ENCODE measurements around the gene CASZ1.

CASZ1 gene

DNA sequence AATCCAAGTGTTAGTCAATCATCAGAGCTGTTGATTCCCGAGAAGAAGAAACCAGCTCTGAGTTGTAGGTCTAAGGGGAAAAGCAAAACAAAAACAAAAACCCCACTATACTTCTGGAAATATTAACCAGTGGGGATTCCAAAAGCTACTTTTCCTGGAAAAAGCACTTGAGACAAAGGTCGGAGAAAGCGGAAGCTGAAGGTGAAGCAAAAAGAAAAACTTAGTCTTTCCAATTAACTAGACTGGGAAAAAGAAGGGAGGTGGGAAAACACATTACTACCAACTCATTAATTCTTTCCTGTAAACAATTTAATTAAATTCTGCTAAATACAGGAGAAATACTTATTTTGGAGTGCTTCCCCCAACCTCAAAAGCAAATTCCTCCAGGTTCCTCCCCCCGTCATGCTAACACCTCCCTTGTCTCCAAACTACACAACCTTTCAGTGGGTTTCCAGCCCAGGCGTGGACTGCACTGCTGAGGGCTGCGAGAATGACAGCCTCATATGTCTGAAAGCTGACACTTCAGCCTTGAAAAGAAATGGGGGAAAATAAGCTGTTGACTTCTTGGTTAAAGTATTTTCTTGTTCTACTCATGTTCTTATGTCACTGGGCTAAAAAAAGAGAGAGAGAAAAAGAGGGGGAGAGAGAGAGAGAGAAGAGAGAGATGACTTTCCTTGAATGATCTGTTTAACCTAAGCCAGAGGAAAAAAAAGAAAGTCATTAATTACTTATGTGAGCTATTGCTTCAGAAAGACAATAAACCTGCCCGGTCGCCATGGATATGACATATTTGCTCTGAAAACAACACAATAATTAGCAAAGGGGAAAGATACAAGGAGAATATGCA lies 5.1 kb downstream of the CASZ1 start:
- no peak for DNase-seq

DNA sequence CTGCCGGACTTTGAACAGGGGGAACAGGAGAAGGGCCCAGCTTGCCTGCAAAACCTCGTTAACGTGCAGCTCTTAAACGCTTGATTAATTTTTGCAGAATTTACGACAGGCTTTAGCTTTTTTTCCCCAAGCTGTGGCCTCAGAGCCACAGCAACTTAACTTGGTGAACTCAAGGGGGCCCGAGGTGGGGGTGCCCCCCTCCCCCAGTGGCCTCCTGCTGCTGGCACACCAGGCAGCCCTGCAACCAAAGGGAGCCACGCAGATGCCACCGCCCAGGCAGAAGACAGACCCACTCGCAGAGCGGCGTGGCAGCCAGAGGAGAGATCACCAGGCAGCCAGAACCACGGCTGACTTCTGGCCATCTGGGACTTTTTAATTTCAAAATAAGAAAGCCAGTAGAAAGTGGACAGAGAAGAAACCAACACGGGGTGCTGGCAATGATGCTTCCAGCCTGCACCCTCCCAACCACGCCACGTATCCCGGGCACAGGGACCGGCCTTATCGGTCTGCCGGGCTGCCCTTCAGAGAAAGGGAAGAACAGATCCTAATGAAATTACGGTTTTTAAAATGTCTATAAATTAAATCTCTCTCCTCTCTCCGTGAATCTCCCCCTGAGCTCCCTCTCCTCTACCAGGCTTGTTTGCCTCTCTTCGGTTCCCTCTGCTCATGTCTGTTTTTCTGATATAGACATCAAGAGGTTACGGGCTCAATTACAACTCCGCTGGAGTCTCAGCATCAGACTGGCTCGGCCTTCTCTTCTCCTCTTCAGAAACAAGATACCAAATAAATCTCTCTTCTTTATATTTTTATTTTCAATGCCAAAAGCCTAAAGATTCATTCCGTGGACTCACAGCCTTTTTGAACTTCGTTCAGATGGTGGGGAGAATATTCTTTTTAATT lies 6.4 kb downstream of the CASZ1 start:
- no peak for DNase-seq

DNA sequence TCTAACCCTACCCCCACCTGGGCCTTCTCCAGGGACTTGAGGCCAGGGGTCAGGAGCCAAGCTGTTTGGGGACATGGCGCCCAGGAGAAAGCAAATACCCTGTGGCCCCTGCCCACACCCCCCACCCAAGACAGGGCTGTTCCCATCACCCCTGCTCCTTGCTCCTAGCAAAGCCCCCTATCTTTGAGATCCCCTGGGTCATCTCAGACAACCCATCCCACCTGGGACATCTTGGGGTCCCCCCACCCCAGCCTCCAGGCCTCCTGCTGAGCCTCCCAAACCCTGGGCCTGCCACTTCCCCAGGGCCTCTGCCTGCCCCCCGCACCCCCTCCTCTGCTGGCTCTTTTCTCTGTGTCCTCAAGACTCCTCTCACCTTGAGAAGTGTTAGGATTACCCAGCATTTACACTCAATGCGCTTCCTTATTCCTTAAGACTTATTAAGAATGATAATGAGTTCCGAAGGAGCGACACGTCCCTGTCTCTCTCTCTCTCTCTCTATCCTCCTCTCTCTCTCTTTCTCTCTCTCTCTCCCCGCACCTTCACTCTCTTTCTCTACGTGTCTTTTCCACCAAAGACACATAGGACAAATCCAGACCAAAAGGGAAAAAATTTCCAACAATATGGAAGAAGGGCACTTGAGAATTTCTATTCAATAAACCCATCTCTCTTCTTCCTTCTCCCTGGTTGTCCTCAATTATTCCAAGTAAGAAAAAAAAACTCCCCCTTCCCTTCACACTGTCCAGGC lies 7.2 kb downstream of the CASZ1 start:
- DNase-seq, result no peak

DNA sequence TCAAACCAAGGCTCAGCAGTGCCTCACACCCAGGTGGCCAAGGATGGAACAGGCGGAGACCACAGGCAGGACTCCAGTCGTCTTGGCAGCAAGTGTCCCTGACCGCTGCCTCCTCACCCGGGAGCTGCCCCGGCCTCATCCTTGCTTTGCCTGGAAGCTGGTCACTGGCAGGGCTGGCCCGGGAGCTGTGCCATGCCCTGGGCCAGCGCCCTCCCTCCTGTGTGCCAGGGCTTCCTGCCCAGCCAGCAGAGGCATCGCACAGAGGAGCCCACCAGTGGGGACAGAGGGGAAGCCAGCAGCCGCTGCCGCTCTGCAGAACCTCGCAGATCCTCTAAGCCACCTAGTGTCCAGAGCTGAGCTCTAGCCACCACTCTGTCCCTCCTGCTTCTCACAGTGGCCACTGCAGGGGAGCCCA lies 7.8 kb downstream of the CASZ1 start:
- no peak for DNase-seq

DNA sequence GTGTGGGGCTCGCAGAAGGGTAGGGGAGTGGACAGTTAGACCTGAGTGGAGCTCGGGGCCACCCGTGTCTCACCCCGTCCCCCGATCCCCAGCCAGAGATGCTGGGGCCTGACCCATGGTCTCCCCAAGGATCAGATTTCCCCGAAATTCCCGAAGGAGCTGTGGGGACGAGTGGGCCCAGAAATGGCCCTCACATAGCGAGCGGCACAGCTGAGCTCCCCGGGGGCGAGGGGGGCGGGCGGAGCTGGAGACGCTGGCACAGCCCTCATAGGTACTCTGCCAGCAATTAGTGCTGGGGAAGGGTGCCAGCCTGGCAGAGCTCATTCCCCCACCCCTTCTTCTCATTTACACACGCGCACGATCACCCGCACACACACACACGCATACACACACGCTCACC lies 9.2 kb downstream of the CASZ1 start:
- no peak for DNase-seq

DNA sequence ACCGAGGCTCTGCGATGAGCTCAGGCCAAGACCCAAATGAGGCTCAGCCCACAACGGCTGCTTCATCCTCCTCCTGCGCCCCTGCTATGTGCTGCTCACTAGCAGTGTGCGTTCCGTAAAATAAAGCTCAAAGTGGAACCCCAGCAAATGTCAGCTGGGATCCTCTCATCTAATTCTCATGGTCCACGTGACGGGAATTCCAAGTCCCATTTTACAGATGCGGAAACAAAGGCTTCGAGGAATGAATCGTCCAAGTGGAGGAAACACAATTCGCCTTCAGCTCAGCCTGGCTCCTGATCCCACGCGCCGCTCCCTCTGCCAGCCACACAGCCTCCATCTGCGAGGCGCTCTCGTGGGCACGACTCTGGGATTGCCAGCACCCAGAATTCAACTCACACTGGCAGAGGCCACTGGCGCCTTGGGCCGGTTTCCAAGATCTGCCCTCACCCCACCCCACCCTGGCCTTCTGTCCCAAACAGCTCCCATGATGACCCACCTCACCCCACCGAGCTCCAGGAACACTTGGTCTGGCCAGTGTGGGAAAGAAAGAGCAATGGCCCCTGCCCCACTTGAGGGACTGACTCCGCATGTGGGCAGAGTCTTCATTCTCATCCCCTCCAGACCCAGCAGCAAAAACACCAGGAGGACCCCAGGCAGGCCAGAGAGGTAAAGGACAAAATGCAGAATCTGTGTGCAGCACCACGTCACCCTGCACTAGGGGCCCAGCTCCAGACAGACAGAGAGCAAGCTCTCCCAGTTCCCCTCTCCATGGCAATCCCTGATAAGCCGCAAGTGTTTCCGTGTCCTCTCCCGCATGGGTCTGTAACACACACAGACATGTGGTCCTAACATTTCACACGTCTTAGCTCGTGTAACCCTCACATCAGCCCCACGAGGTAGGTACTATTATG lies 10.5 kb downstream of the CASZ1 start:
- no peak for DNase-seq

DNA sequence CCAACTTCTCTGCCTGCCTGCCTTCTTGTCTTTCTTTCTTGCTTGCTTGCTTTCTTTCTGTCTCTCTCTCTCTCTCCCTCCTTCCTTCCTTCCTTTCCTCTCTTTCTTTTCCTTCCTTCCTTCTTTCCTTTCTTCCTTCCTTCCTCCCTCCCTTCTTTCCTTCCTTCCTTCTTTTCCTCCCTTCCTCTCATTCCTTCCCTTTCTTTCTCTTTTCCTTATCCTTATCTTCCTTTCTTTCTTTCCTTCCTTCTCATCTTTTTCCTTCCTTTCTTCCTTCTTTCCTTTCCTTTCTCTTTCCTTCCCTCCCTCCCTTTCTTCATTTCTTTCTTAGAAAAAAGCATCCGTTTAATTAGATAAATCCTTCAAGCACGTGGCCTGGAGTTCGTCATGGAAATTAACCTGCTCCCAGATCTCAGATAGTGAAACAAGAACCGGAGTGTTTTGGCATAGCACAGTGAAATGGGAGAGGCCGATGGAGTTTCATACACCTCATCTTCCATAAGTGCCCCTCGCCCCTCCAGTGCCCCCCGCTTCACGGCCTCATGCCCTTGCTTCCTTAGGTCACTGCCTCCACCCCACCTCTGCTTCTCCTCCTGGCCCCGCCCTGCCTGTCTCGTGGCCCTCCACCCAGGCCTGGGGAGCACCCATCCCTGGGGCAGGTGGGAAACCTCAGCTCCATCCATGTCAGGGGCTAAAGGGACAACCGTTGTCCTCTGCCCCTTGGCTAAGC lies 11.3 kb downstream of the CASZ1 start:
- no peak for DNase-seq

DNA sequence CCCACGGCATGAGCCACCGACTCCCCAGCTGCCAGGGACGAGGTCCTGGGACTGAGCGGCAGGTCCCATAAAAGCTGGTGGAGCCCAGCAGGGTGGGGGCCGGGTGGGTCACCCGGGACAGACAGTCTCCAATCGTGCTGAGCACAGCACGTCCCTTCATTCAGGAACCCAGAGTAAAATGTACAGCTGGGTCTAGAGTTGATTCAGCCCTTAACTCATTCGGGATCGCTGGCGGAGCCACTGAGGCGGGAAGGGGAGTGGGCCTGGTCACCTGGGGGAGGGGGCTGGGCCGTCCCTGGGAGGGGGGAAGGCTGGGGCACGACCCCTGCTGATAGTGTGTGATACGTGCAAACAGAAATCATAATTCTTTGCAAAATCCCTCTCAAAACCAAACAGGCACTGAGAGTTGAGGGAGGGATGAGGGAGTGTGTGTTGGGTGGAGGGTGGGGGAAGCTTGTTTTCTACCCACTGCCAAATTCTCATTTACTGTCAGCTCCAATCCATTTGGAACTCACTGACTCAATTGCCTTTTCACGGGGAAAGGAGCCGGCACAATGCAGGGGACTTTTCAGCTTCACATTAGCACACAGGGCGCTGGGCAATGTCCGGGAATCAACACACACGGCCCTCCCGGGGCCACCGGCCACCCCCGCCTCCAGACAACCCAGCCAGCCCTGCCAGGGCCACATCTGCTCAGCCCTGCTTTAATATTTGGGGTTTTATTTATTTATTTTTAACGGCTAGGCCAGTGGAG lies 13.8 kb downstream of the CASZ1 start:
- no peak for DNase-seq

DNA sequence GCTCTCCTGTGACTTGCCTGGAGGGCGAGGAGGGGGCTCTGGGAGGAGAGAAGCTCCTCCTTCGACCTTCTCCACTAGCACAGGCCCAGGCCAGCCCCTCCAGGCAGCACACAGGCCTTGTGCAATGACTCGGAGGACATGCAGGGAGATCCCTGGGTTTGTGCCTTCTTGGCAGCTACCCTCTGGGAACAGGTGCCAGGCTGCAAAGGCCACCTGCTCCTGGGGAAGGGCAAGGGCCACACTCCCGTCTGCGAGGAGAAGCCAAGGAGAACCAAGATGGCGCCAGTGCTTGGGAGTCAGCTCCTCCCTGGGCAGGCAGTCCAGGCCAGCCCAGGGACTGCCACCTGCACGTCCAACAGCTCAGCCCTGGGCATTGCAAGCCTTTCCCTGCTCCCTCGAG lies 15.3 kb downstream of the CASZ1 start:
- no peak for DNase-seq

DNA sequence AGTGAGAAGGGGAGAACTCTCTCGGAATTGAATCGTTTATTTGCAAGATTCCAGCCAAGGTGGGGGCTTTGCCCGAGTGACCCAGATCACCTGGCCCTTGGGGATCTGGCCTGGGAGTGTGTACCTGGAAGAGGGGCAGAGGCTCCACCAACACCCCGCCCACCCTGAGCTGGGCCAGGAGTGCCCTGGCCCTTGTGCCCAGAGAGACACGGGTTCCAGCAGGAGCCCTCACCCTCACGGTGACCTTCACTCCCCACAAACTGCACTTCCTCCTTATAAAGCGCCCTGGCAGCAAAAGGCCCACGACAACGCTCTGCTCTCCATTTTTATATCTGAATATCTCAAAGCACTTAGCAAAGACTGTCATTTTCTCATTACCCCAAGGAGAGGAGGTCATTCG lies 16.6 kb downstream of the CASZ1 start:
- no peak for DNase-seq

DNA sequence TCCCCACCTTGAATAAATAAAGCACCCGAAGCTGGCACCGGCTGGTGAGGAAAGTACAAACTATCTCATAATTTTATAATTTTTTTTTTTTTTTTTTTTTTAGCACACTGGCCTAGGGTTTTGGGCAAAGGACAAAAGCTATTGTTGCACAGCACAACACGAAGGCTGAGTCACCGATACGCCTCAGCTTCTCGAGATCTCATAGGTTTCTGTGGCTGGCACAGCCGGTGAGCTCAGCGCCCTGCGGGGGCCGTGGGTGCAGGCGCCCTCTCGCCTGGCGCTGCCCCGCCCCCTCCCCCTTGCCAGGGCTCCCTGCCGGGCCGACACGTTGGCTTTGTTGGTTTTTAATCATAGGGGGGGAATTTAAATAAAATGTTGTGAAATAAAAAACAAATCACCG lies 17.2 kb downstream of the CASZ1 start:
- DNase-seq, result no peak

DNA sequence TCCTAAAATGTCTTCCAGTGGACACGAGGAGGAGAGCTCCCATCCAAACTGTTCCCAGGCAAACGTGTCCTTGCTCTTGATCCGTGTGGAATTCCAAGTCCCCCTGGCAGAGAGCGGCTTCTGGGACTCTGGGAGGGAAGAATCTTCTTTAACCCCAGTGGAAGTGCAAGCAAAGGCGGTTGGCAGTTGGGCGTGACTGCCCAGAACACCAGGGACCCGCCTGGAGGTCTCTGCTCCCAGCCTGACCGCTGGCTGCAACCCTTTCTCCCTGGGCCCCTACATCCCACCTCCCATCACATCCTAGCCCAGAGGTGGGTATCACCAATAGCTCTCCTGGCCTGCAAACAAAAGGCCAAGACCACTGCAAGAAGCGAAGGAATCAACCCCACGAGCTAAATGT lies 17.8 kb downstream of the CASZ1 start:
- no peak for DNase-seq

DNA sequence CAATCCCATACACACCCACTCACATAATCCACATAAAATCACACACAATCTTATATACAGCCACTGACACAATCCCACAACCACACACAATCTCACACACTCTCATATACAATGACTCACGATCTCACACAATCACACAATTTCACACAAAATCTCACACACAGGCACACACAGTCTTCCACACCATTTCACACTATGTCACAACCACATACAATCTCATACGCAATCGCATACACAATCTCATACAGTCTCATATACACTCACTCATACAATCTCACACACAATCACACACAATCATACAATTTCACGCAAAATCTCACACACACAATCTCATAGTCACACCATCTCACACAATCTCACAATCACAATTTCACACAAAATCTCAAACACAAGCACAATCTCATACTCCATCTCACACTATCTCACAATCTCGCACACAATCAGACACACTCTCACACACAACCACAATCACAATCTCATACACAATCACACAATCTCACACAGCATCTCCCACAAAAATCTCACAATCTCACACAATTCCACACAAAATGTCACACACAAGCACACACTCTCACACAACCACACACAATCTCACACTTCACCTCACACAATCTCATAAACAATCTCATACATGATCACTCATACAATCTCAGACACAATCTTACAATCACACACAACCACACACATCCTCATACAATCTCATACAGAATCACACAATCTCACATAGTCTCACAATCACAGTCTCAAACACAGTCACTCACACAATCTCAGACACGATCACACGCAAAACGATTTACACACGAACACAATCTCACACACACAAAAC lies 18.5 kb downstream of the CASZ1 start:
- DNase-seq, result no peak

DNA sequence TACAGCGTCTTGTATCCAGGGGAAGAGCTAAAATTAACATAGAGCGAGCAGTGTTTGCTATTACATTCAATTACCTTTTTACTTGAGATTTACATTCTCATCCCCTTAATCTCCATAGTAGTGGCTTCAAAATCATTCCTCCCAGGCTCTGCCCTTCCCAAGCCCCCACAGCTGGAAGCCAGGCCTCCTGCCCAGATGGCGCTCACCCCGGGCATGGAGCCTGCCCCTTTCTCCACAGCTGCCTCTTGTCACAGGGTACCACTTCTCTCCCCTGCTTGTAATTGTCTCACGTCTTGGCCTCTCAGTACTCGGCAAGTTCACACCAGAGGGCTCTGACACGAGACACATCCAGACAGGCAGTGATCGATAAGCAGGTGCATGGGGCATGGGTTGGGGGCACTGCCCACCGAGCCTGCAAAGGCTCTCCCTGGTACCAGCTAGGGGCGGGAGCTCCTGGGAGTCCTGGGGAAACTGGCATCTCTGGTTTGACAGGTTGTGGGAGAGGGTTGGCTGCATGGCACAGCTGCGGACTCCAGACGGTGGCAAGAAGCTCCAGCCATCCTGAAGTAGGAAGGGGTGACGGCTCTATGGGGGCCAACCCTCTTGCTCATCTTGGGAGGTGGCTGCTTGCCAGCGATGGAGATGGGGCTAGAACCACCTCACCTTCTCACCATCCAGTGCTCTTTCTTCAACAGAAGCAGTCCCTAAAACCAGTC lies 20.1 kb downstream of the CASZ1 start:
- DNase-seq, result no peak

DNA sequence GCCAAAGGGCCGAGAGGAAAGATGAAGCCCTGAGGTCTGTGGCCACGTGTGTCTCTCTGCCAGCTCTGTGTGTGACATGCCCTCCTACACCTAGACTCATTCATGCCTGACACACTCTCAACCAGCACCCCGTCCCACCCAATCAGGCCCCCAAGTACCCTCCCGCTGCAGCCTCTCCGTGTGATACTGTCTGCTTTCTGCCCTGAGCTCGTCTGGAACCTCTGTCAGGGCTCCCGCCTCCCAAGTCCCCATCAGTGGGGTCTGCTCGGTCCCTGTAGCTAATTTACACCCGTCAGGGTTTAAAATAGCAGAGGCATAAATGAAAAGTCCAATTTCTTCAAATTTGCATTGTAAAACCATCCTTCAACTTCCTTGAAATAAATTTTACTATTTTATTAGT lies 20.7 kb downstream of the CASZ1 start:
- DNase-seq, result no peak

DNA sequence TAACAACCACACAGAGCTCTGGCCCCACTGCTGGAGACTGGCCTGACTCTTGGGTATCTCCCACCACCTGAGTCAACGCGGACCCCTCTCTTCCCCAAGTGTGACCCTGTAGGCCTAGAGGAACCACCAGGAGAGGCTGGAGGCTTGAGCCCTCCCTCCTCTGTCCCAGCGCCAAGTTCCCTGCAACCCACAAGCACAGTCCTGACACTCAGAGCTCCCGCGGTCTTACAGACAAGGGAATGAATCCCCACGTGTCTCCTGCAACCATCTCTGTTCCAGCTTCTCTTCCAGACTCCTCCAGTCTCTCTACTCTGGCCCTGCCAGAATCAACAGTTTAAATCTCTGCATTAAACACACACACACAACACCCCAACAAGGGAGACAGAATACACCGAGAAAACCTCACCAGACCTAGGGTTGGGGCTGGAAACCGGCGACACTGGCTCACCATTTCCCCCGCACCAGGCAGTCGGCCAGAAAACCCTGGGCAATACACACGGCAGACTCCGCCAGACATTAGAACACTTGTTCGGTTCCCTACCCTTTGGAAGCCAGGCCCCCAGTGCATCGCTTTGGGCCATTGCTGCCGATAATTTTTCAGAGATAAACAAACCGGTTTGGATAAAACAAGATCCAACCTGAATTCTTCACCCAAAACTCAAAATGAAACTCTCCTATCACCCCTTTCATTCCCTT lies 21.7 kb downstream of the CASZ1 start:
- DNase-seq, result no peak

DNA sequence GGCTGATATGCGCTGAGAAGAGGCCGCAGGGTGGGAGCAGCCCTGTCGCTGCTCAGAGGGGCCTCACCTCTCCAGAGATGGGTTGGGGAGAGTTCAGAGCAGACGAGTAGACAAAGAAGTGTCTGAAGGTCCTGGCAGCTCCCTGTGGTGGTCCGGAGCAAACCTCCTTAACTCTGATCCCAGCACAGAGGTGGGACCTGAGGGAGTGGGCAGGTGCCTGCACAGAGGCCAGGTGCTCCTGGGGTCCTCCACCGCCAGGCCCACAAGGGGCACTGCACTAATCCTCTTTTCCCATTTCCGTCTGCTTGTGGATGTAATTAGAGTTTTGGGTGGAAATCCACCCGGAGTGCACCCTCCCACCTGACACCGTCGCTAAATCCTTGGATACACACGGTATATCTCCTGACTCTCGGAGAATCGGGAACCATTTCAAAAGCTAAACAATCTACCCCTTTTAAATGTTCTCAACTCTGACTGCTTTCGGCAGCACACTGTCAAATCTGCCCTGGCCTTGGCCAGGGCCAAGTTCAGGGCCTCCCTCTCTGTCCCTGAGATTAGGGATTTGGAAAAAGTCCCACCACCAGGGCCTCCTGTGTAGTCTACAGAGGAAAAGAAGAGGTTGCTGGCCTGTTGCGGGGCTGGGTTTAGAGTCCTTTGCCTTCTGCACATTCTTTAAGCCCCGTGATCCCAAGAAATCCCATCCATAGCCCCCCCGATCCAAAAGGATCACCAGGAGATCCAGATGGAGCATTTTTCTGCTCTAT lies 22.4 kb downstream of the CASZ1 start:
- no peak for DNase-seq

DNA sequence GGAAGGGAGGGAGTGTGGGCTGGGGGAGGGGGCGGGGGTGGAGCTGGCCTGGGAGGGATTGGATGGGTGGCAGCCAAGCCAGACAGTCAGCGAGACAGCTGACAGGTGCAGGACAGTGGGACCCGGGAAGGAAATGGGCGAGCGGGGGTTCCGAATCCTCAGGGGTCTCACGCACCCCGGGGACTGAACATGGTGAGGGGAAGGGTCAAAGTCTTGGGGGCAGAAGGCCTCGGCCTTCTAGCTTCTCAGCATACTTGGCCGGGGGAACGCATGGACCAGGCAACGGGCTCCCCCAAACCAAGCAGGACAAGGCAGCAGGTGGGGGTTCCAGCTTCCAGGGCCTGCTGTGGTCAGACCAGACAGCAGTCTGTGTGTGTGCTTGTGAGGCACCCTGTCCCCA lies 23.1 kb downstream of the CASZ1 start:
- no peak for DNase-seq
